KMS-11 (cell line): Measurements from ENCODE around the gene ITIH6.

Experiments used
- H2AFZ ChIP-seq: fragments of 200-600 bp; sonication (generic); 2 replicates; pipeline ENCODE4 v1.6.1; 2016; ENCODE audit warnings: antibody characterized with exemption, mixed run types, low read depth
- H3K27ac ChIP-seq: fragments of 200-600 bp; sonication (generic); 2 replicates; pipeline ENCODE4 v1.6.1; 2016; ENCODE audit warnings: mild to moderate bottlenecking, mixed run types
- H3K27me3 ChIP-seq: fragments of 200-600 bp; sonication (generic); 2 replicates; pipeline ENCODE4 v1.6.1; 2017; ENCODE audit warnings: mild to moderate bottlenecking, low read depth, mixed run types, moderate library complexity; ENCODE audit not compliant: insufficient read depth
- H3K36me3 ChIP-seq: fragments of 200-600 bp; sonication (generic); 2 replicates; pipeline ENCODE4 v1.6.1; 2017; ENCODE audit warnings: mild to moderate bottlenecking, mixed run types; ENCODE audit not compliant: insufficient read depth
- H3K4me1 ChIP-seq: fragments of 200-600 bp; sonication (generic); 2 replicates; pipeline ENCODE4 v1.6.1; 2016; ENCODE audit warnings: mild to moderate bottlenecking, low read depth, mixed run types; ENCODE audit not compliant: poor library complexity, severe bottlenecking
- H3K4me2 ChIP-seq: fragments of 200-600 bp; sonication (generic); 2 replicates; pipeline ENCODE4 v1.7.0; 2016; ENCODE audit warnings: mild to moderate bottlenecking, mixed run types
- H3K4me3 ChIP-seq: fragments of 200-600 bp; sonication (generic); IDR thresholded peaks from 2 replicates; pipeline ENCODE4 v1.6.1; 2017; ENCODE audit warnings: low read depth, low read length, mixed read lengths; ENCODE audit not compliant: insufficient read depth
- H3K79me2 ChIP-seq: fragments of 200-600 bp; sonication (generic); 2 replicates; pipeline ENCODE4 v1.6.1; 2016; ENCODE audit warnings: low read depth, mixed run types; ENCODE audit not compliant: insufficient read depth
- H3K9ac ChIP-seq: fragments of 200-600 bp; sonication (generic); 2 replicates; pipeline ENCODE4 v1.6.1; 2016; ENCODE audit warnings: mild to moderate bottlenecking, mixed run types
- H4K20me1 ChIP-seq: fragments of 200-600 bp; sonication (generic); 2 replicates; pipeline ENCODE4 v1.6.1; 2016; ENCODE audit warnings: mild to moderate bottlenecking, mixed run types; ENCODE audit not compliant: insufficient read depth
- TF ChIP-seq, protein P1 (sequence below): fragments of 200-600 bp; sonication (generic); conservative IDR thresholded peaks from 2 replicates; pipeline ENCODE4 v1.6.1; 2017; ENCODE audit warnings: low read depth, mild to moderate bottlenecking, antibody characterized with exemption, low read length, moderate library complexity, mixed read lengths

The ITIH6 gene

DNA sequence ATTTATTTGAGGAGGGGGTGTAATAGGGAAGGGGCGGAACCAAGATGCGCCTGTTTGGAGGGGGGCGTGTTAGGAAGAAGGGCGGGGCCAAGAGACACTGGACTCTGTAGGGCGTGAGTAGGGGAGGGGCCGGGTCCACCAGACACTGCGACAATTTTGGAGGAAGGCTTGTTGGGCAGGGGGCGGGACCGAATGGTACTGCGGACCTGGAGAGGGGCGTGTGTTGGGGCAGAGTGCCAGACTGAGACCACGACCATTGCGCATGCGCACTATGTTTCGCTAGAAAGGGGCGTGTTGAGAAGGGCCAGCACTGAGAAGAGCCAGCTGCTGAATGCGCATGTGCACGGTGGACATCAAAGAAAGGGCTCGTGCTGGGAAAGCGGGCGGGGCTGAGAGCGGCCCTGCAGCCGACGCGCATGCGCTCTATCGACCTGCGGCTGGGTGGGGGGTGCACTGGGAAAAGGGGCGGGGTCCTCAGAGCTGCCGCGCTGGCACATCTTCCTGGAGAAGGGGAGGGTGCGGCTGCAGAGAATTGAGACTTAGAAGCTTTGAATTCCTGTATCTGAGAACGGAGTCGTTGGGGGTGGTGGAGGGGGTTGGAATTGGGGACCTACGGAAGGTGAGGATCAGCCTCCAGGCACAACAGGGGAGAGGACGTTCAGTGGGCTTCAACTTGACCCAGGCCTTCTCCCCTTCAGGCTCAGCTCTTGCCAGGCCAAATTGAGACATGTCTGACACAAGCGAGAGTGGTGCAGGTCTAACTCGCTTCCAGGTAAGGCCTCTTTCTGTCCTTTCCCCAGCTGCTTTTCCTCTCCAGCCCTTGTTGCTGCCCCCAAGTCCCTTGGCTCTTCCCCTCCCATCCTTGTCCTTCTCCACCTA lies 10.8 kb upstream of the ITIH6 start:
- H2AFZ ChIP-seq = peak overlapping the region; percentile 90
- no peak overlapping the region for H3K27ac ChIP-seq
- H3K4me1 ChIP-seq = peaks cover 7% of the 10 kb centered on the region
- TF ChIP-seq, protein P1, sequence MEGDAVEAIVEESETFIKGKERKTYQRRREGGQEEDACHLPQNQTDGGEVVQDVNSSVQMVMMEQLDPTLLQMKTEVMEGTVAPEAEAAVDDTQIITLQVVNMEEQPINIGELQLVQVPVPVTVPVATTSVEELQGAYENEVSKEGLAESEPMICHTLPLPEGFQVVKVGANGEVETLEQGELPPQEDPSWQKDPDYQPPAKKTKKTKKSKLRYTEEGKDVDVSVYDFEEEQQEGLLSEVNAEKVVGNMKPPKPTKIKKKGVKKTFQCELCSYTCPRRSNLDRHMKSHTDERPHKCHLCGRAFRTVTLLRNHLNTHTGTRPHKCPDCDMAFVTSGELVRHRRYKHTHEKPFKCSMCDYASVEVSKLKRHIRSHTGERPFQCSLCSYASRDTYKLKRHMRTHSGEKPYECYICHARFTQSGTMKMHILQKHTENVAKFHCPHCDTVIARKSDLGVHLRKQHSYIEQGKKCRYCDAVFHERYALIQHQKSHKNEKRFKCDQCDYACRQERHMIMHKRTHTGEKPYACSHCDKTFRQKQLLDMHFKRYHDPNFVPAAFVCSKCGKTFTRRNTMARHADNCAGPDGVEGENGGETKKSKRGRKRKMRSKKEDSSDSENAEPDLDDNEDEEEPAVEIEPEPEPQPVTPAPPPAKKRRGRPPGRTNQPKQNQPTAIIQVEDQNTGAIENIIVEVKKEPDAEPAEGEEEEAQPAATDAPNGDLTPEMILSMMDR = no peak
- H4K20me1 ChIP-seq = no peaks in the 10 kb centered on the region
- H3K4me2 ChIP-seq = peak overlapping the region; percentile 94
- no peak overlapping the region for H3K4me3 ChIP-seq
- peak overlapping the region; percentile 47; the same call in 1 of the 2 replicates for H3K9ac ChIP-seq
- no peaks in the 10 kb centered on the region for H3K27me3 ChIP-seq
- no peaks in the 10 kb centered on the region for H3K36me3 ChIP-seq
- H3K79me2 ChIP-seq = no peaks in the 10 kb centered on the region

DNA sequence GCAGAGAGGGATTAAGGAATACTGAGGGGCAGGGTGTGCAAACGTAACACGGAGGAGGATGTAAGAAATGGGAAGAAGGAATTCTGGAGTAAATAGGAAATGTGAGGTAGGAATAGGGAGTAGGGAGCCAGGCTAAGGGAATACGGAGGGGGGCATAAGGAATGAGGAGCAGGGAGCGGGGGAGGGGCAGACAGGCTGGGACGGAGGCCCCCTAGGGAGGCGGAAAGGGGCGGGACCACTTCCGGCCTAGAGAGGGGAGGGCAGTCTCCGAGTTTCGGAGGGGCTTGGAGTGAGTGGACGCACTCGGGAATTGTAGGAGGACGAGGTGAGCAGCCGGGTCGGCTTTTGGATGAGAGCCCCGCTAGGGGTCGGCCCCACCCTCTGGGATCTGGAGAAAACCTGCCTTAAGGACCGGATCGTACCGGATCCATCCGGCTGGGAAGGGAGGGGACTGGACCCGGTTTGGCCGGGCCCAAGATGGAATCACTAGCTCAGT lies 10.1 kb upstream of the ITIH6 start:
- H3K27ac ChIP-seq = no peak overlapping the region
- H4K20me1 ChIP-seq = no peaks in the 10 kb centered on the region
- no peak overlapping the region for H3K4me3 ChIP-seq
- no peaks in the 10 kb centered on the region for H3K36me3 ChIP-seq
- H3K27me3 ChIP-seq = no peaks in the 10 kb centered on the region
- no peaks in the 10 kb centered on the region for H3K79me2 ChIP-seq
- TF ChIP-seq, protein P1 = no peak
- peak overlapping the region; percentile 63 for H3K4me2 ChIP-seq
- H2AFZ ChIP-seq = peak overlapping the region; percentile 90
- peak overlapping the region; percentile 47; the same call in 1 of the 2 replicates for H3K9ac ChIP-seq
- peaks cover 7% of the 10 kb centered on the region for H3K4me1 ChIP-seq

DNA sequence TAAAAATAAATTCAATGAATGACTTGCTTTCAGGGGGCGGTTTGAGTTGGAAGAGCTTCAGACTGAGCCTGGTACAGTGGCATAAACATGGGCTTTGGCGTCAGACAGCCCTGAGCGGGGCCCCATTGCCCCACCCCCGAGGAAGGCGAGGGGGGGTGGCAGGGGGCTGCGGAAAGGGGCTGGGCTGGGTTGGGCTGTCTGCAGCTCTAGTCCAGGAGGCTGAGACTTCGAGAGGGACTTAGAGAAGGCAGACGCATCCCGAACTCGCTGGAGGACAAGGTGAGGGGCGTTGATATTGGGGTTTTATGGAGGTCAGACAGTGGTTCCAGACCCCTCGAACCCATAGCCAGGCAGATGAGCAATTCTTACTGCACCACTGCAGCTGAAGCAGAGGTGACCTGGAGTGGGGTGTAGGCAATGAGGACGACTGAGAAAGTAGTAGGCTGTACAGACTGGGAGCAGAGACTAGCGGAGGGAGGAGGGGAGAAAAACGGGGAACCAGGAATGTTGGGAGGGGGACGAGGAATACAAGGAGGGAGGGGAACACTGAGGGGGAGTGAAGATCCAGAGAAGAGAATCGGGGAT lies 9.6 kb upstream of the ITIH6 start, which contains the start of gene MAGED2:
Gene MAGED2, plus strand, starts transcription at position 222 of the 585 bp plus-strand sequence. CDS start 1,587 bp downstream, outside the sequence.
- H4K20me1 ChIP-seq = no peaks in the 10 kb centered on the region
- H3K4me1 ChIP-seq = peaks cover 7% of the 10 kb centered on the region
- no peak within 1 kb of the TSS for H3K27ac ChIP-seq
- H3K4me3 ChIP-seq = no peak within 1 kb of the TSS
- H3K27me3 ChIP-seq = no peaks in the 10 kb centered on the region
- H3K4me2 ChIP-seq = peak within 1 kb of the TSS; percentile 63
- H2AFZ ChIP-seq = peak within 1 kb of the TSS; percentile 90
- H3K36me3 ChIP-seq = no peaks in the 10 kb centered on the region
- TF ChIP-seq, protein P1 = no peak
- no peaks in the 10 kb centered on the region for H3K79me2 ChIP-seq
- peak within 1 kb of the TSS; percentile 47; the same call in 1 of the 2 replicates for H3K9ac ChIP-seq

DNA sequence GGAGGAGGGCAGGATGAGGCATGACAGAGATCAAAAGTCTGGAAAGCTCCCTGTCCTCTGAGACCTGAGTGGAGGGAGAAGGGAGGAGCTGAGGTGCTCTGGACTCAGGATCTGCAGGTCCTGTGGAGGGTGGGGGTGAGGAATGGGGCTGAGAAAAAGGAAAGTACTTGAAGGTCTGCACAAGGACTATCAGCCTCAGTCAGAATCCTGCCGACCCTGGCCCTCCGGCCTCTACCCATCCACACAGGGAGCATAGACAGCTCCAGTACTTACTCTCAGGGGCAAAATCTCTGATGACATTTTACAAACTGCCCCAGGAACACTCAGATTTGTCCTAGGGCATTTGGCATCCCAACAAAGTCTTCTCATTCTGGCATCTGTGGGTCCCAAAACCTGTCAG lies 991 bp upstream of the ITIH6 start:
- H4K20me1 ChIP-seq = no peaks in the 10 kb centered on the region
- H3K4me3 ChIP-seq = no peak overlapping the region
- H3K9ac ChIP-seq = no peak overlapping the region
- no peak overlapping the region for H3K4me2 ChIP-seq
- no peaks in the 10 kb centered on the region for H3K36me3 ChIP-seq
- H2AFZ ChIP-seq = no peak overlapping the region
- H3K79me2 ChIP-seq = no peaks in the 10 kb centered on the region
- H3K4me1 ChIP-seq = no peaks in the 10 kb centered on the region
- TF ChIP-seq, protein P1 = no peak
- no peak overlapping the region for H3K27ac ChIP-seq
- no peaks in the 10 kb centered on the region for H3K27me3 ChIP-seq
